Heart right ventricle (tissue), 16 donors: Measurements from ENCODE around the gene TFF3. TPM values are rescaled to one million over a fixed set of nuclear protein-coding genes. Genes with fewer than 3 reads are reported as not detected.

Source experiments
- ATAC-seq, 8 donors: fragments of 200-7000 bp; cut with Tn5 transposase; one replicate each; pipeline ENCODE4 v1.9.1; 2020; ENCODE audit warnings: mild to moderate bottlenecking in 8 of 8, moderate library complexity in 8 of 8, moderate number of reproducible peaks in 1 of 8
- DNase-seq, 2 donors: peaks; one replicate each; pipeline ENCODE4 v3.0.0-alpha.2; 2020
- H3K27ac ChIP-seq, 10 donors: fragments of 200-600 bp; sonication (generic) in 2 of 10; one replicate each; pipeline versions ENCODE4 v1.5.0 to v1.8.0; 2020 to 2022; ENCODE audit warnings: mild to moderate bottlenecking in 3 of 10
- H3K27me3 ChIP-seq, 7 donors: fragments of 200-600 bp; one replicate each; pipeline ENCODE4 v1.8.0; 2021 to 2022; ENCODE audit warnings: mild to moderate bottlenecking in 2 of 7
- H3K36me3 ChIP-seq, 9 donors: fragments of 200-600 bp; sonication (generic) in 1 of 9; one replicate each; pipeline versions ENCODE4 v1.5.0 to v1.8.0; 2020 to 2022; ENCODE audit warnings: mild to moderate bottlenecking in 2 of 9
- H3K4me1 ChIP-seq, 9 donors: fragments of 200-600 bp; sonication (generic) in 1 of 9; one replicate each; pipeline versions ENCODE4 v1.5.0 to v1.8.0; 2020 to 2022; ENCODE audit warnings: mild to moderate bottlenecking in 4 of 9
- H3K4me3 ChIP-seq, 10 donors: fragments of 200-600 bp; sonication (generic) in 2 of 10; one replicate each; pipeline versions ENCODE4 v1.5.0 to v1.8.0; 2020 to 2022; ENCODE audit warnings: mild to moderate bottlenecking in 7 of 10, moderate library complexity in 2 of 10
- H3K9me3 ChIP-seq, 11 donors: fragments of 200-600 bp in 10 of 11; sonication (generic) in 2 of 11; one replicate each; pipeline versions ENCODE4 v1.5.0 to v1.8.0; 2013 to 2022; ENCODE audit warnings: mild to moderate bottlenecking in 2 of 11, control low read depth in 1 of 11, moderate library complexity in 1 of 11
- CTCF ChIP-seq, 9 donors: fragments of 200-600 bp; sonication (generic) in 2 of 9; IDR thresholded peaks; one replicate each; pipeline versions ENCODE4 v1.5.0 to v1.8.0; 2021 to 2022; ENCODE audit warnings: antibody characterized with exemption in 9 of 9, mild to moderate bottlenecking in 5 of 9, moderate library complexity in 1 of 9
- WGBS, 2 donors: extraction: QIAGEN DNeasy Blood & Tissue Kit; methylation state at CpG; one replicate each; pipeline ENCODE4 v1.1.7; 2013; ENCODE audit warnings: inconsistent platforms in 1 of 2; 5-methylcytosine and 5-hydroxymethylcytosine counted together
- intact Hi-C, 10 donors: fragments of 100-400 bp; cut with DNase I; formaldehyde crosslinking; loops; one replicate each; pipeline versions ENCODE4 v1.11.1 to v1.14.2; 2022
- polyA plus RNA-seq, 2 donors: library from polyadenylated mRNA; stranded (reverse); fragments of 200-250 nt; gene quantifications; one replicate each; pipeline ENCODE4 v1.2.3, GENCODE V29; 2013
- total RNA-seq, 10 donors: library from RNA; stranded (reverse); fragmentation: NEBNext Ultra II Directional in 3 of 10; extraction: Animal tissue kit (Norgen Biotek cat#: 25700) in 3 of 10; gene quantifications; one replicate each; pipeline versions ENCODE4 v1.2.1 to v1.2.4, GENCODE V29; 2021 to 2023
- donor health status: Arrhythmogenic right ventricular cardiomyopathy.
- donor health status: ischemic (EF 13 %, LVEDD 7.1; RV severe dilation, severe dysfunction).
- donor health status: healthy with polysubstance abuse.
- donor health status: DM: no; HTN: yes; CAD: no.
- donor health status: DM: no; HTN: no; CAD: no.
- donor health status: ischemic (EF 25% LVEDD 6.9; RV normal size, moderate dysfunction).
- donor health status: ischemic (EF 25% LVEDD 5.7; RV mildly dilated, moderate dysfunction).
- donor health status: healthy.
- donor health status: DM: yes; HTN: yes; CAD: no.
- donor health status: Ischemic cardiomyopathy.
- donor health status: ischemic (EF 35%, LVEDD 5.7; RV mildly dilated, moderate dysfunction).
- donor health status: nonischemic (EF 11% LVEDD 7.7; RV severe dilation, severe dysfunction).
- donor health status: DM: yes; HTN: yes; CAD: no.
- donor health status: PGD.
- donor health status: ischemic (EF 29% LVEDD 5.4; RV normal size, mild dysfunction).
- donor health status: nonischemic (EF 23%, LVEDD 6.1; RV moderate dilation, normal function).

Gene TFF3
- total and polyA plus RNA-seq, 12 donors = 0.90 to 7.9 (median 2.7) TPM

- intact Hi-C loops = loop anchor here in 4 of 10 donors (10.0 kb wide), 3 partner anchors 102 to 172 kb away; partner anchors contain the start of gene ABCG1 (in 1 of the 4)
- DNase-seq (no peak), ATAC-seq (no peak)
- Histone ChIP-seq H3K4me3 (no peak overlapping the region), H3K27me3 (peaks cover 0 to 7% (median 0%) of the 10 kb centered on the region in 7 donors), H3K4me1 (peaks cover 0 to 22% (median 16%) of the 10 kb centered on the region in 9 donors), H3K36me3 (no peaks in the 10 kb centered on the region), H3K27ac (no peak overlapping the region), H3K9me3 (no peaks in the 10 kb centered on the region)
- TF ChIP-seq CTCF (IDR thresholded peaks at IDR 0.05) = no peak
- 91 to 92% methylated on average over 16 of the region's 16 CpGs for WGBS, 2 donors
These were observed 1.7 kb upstream of the TFF3 start for GRCh38 chr21:42316891-42317290.

GRCh38 chr21:42314616-42315295 lies 453 bp downstream of the TFF3 start:
- no peak for ATAC-seq
- peaks cover 0 to 26% (median 16%) of the 10 kb centered on the region in 9 donors for H3K4me1 ChIP-seq
- H3K4me3 ChIP-seq = peak overlapping the region in 2 of 10 donors; percentile 11 to 13
- H3K27me3 ChIP-seq = peaks cover 0 to 12% (median 0%) of the 10 kb centered on the region in 7 donors
- no peak for TF ChIP-seq CTCF (IDR thresholded peaks at IDR 0.05)
- peak overlapping the region in 3 of 10 donors; percentile 25 to 49 (median 39) for H3K27ac ChIP-seq
- no peak for DNase-seq
- intact Hi-C loops = loop anchor here in 4 of 10 donors (10.0 kb wide), 3 partner anchors 100 to 170 kb away; partner anchors contain the start of gene ABCG1 (in 1 of the 4)
- H3K9me3 ChIP-seq = no peaks in the 10 kb centered on the region
- 90 to 93% methylated on average over 6 of the region's 6 CpGs for WGBS, 2 donors
- no peaks in the 10 kb centered on the region for H3K36me3 ChIP-seq

- no peak overlapping the region for H3K4me3 ChIP-seq
- H3K27me3 ChIP-seq = peaks cover 0 to 25% (median 3%) of the 10 kb centered on the region in 7 donors
- no peak for DNase-seq
- H3K27ac ChIP-seq = peak overlapping the region in 1 of 10 donors; percentile 13
- intact Hi-C loops = loop anchor here in 4 of 10 donors (10.0 kb wide), 3 partner anchors 99 to 169 kb away; partner anchors contain the start of gene ABCG1 (in 1 of the 4)
- no peaks in the 10 kb centered on the region for H3K36me3 ChIP-seq
- peak in 2 of 8 donors; percentile 29 to 31 for ATAC-seq
- TF ChIP-seq CTCF (IDR thresholded peaks at IDR 0.05) = no peak
- 19 to 26% methylated on average over 13 of the region's 13 CpGs for WGBS, 2 donors
- H3K9me3 ChIP-seq = no peaks in the 10 kb centered on the region
- H3K4me1 ChIP-seq = peaks cover 0 to 36% (median 20%) of the 10 kb centered on the region in 9 donors
These were observed 1.7 kb downstream of the TFF3 start for GRCh38 chr21:42313501-42313969.

- H3K9me3 ChIP-seq = no peaks in the 10 kb centered on the region
- H3K36me3 ChIP-seq = no peaks in the 10 kb centered on the region
- 87 to 90% methylated on average over 16 of the region's 16 CpGs for WGBS, 2 donors
- intact Hi-C loops = loop anchor here in 4 of 10 donors (10.0 kb wide), 3 partner anchors 98 to 168 kb away; partner anchors contain the start of gene ABCG1 (in 1 of the 4)
- DNase-seq = no peak
- no peak overlapping the region for H3K4me3 ChIP-seq
- no peak overlapping the region for H3K27ac ChIP-seq
- H3K4me1 ChIP-seq = peaks cover 0 to 36% (median 24%) of the 10 kb centered on the region in 9 donors
- peaks cover 0 to 33% (median 9%) of the 10 kb centered on the region in 7 donors for H3K27me3 ChIP-seq
- no peak for TF ChIP-seq CTCF (IDR thresholded peaks at IDR 0.05)
- no peak for ATAC-seq
These were observed 2.5 kb downstream of the TFF3 start for GRCh38 chr21:42312626-42313104.
